Measurements from ENCODE around the gene THSD4. TPM values are rescaled to one million over a fixed set of nuclear protein-coding genes. Genes with fewer than 3 reads are reported as not detected.

The THSD4 gene
- total RNA-seq, 4 donors from 2014 or later: 39.4 to 232 (median 127) TPM

- peaks cover 0 to 71% (median 13%) of the 10 kb centered on the region in 3 donors for H3K4me1 ChIP-seq
- TF ChIP-seq POLR2A (IDR thresholded peaks at IDR 0.05) (no peak), CTCF (IDR thresholded peaks at IDR 0.05) (no peak)
- no peaks in the 10 kb centered on the region for H3K27me3 ChIP-seq
- DNase-seq: no peak
- no peaks in the 10 kb centered on the region for H3K36me3 ChIP-seq
- H3K9me3 ChIP-seq: no peaks in the 10 kb centered on the region
- intact Hi-C loops (cut with DNase I): no loop called here
- no peak overlapping the region for H3K4me3 ChIP-seq
- H3K27ac ChIP-seq: peak overlapping the region in 3 of 4 donors; percentile 11 to 74 (median 68)
Measured at GRCh38 chr15:71517751-71518150, 402.5 kb downstream of the THSD4 start.

DNA sequence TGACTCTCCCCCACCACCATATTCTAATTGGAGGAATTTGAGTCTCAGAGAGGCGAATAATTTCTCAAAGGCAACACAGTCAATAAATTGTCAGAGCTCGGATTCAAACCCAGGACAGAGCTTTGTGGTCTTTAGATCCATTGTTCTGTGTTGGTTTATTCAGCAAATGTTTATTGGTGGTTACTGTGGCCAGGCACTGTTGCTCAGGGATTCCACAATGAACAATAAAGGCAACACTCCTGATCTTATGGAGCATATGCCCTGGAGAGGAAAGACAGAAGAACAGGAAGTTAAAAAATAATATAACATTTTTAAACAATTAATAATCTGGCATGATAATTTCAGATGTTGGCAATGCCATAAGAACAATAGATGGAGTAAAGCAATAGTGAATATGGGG lies 403.4 kb downstream of the THSD4 start:
- Histone ChIP-seq H3K27ac (peak overlapping the region in 2 of 4 donors; percentile 68 to 74), H3K4me1 (peaks cover 0 to 62% (median 6%) of the 10 kb centered on the region in 3 donors), H3K36me3 (no peaks in the 10 kb centered on the region), H3K9me3 (no peaks in the 10 kb centered on the region), H3K4me3 (no peak overlapping the region), H3K27me3 (no peaks in the 10 kb centered on the region)
- TF ChIP-seq POLR2A (IDR thresholded peaks at IDR 0.05) (no peak), CTCF (IDR thresholded peaks at IDR 0.05) (no peak)
- no peak for DNase-seq
- intact Hi-C loops (cut with DNase I): no loop called here
- WGBS, 2 donors: 57 to 80% methylated on average over 2 of the region's 2 CpGs

GRCh38 chr15:71526060-71526820 lies 411.0 kb downstream of the THSD4 start:
- Histone ChIP-seq H3K27ac (peak overlapping the region; percentile 11 to 65 (median 52)), H3K9me3 (no peaks in the 10 kb centered on the region), H3K27me3 (no peaks in the 10 kb centered on the region), H3K36me3 (no peaks in the 10 kb centered on the region), H3K4me3 (peak overlapping the region in 1 of 4 donors; percentile 6), H3K4me1 (peaks cover 0 to 54% (median 7%) of the 10 kb centered on the region in 3 donors)
- TF ChIP-seq CTCF (IDR thresholded peaks at IDR 0.05) (no peak), POLR2A (IDR thresholded peaks at IDR 0.05) (no peak)
- DNase-seq: no peak
- 13 to 20% methylated on average over 10 of the region's 10 CpGs for WGBS, 2 donors
- intact Hi-C loops (cut with DNase I): no loop called here

DNA sequence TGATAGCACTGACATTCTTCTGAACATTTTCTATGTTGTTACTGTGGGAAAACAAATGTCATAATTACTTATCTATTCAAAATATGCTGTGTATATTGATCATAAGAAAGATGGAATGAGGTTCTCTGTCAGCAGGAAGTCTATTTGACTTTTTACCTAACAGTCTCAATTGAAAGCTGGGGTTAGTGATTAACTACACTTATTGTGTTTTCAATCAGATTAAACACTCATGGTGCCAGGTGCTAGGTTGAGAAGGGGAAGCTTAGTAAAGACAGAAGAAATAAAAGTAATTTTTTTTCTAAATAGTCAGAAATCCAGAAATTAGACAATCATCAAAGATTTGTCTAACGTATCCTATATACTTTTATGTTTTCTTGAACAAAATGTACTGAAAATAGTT lies 414.1 kb downstream of the THSD4 start:
- H3K4me3 ChIP-seq: no peak overlapping the region
- no peak for TF ChIP-seq CTCF (IDR thresholded peaks at IDR 0.05)
- TF ChIP-seq POLR2A (IDR thresholded peaks at IDR 0.05): no peak
- no peak for DNase-seq
- 58 to 84% methylated on average over 1 of the region's 1 CpG for WGBS, 2 donors
- H3K27me3 ChIP-seq: no peaks in the 10 kb centered on the region
- intact Hi-C loops (cut with DNase I): no loop called here
- no peaks in the 10 kb centered on the region for H3K36me3 ChIP-seq
- H3K9me3 ChIP-seq: no peaks in the 10 kb centered on the region
- peaks cover 0 to 79% (median 12%) of the 10 kb centered on the region in 3 donors for H3K4me1 ChIP-seq
- H3K27ac ChIP-seq: peak overlapping the region in 3 of 4 donors; percentile 39 to 73 (median 64)

- Histone ChIP-seq H3K4me3 (no peak overlapping the region), H3K27ac (peak overlapping the region; percentile 39 to 73 (median 52)), H3K27me3 (no peaks in the 10 kb centered on the region), H3K9me3 (no peaks in the 10 kb centered on the region), H3K4me1 (peaks cover 0 to 76% (median 12%) of the 10 kb centered on the region in 3 donors), H3K36me3 (no peaks in the 10 kb centered on the region)
- no peak for TF ChIP-seq CTCF (IDR thresholded peaks at IDR 0.05)
- no peak for TF ChIP-seq POLR2A (IDR thresholded peaks at IDR 0.05)
- 47 to 56% methylated on average over 3 of the region's 3 CpGs for WGBS, 2 donors
- intact Hi-C loops (cut with DNase I): no loop called here
- no peak for DNase-seq
Measured at GRCh38 chr15:71530116-71530515, 414.8 kb downstream of the THSD4 start.
